ENCODE measurements around the gene FMN1.

DNA sequence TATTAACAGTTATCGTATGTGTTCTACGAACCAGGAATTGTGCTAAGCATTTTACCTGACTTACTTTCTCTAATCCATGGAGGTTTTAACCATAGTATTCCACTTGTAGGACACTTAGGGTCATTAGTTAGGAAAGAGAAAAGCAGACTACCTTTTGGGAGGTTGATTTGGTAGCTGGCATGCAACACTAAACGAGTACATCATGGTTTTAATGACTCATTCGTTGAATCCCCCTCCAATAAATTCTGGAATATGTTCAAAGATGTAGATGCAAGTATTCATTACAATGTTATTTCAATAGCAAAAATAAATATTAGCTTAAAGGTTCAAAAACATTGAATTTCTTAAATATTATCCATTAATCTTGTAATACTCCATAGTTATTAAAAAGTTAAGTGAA lies 162.5 kb downstream of the FMN1 start:
- TF ChIP-seq, protein P1, sequence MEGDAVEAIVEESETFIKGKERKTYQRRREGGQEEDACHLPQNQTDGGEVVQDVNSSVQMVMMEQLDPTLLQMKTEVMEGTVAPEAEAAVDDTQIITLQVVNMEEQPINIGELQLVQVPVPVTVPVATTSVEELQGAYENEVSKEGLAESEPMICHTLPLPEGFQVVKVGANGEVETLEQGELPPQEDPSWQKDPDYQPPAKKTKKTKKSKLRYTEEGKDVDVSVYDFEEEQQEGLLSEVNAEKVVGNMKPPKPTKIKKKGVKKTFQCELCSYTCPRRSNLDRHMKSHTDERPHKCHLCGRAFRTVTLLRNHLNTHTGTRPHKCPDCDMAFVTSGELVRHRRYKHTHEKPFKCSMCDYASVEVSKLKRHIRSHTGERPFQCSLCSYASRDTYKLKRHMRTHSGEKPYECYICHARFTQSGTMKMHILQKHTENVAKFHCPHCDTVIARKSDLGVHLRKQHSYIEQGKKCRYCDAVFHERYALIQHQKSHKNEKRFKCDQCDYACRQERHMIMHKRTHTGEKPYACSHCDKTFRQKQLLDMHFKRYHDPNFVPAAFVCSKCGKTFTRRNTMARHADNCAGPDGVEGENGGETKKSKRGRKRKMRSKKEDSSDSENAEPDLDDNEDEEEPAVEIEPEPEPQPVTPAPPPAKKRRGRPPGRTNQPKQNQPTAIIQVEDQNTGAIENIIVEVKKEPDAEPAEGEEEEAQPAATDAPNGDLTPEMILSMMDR (conservative IDR thresholded peaks at IDR 0.05; ENCODE audit: low read depth, low read length): no peak
- no peak for TF ChIP-seq EZH2 (IDR thresholded peaks at IDR 0.05; ENCODE audit: borderline replicate concordance, low read depth, low read length, poor library complexity, severe bottlenecking)

Measured in A673 (cell line).